H9 (cell line): ENCODE measurements around the gene CCR9. TPM values are rescaled to one million over a fixed set of nuclear protein-coding genes. Genes with fewer than 3 reads are reported as not detected.

ENCODE experiments used
- DNase-seq: peaks from one replicate; pipeline ENCODE4 v3.0.0-alpha.2; 2017
- H2AFZ ChIP-seq: one replicate; pipeline ENCODE4 v1.6.1; 2013; ENCODE audit warnings: mild to moderate bottlenecking, low read length, control low read depth, moderate library complexity
- H2AK5ac ChIP-seq: 2 replicates; pipeline ENCODE4 v1.6.1; 2013; ENCODE audit warnings: low read length, control low read depth, mixed read lengths; ENCODE audit not compliant: insufficient read length
- H2BK120ac ChIP-seq: one replicate; pipeline ENCODE4 v1.6.1; 2013; ENCODE audit warnings: low read depth, mild to moderate bottlenecking, low read length, control low read depth, inconsistent platforms; ENCODE audit not compliant: poor library complexity, severe bottlenecking
- H2BK12ac ChIP-seq: 2 replicates; pipeline ENCODE4 v1.6.1; 2013; ENCODE audit warnings: low read length, control low read depth, mixed read lengths, low read depth; ENCODE audit not compliant: insufficient read length
- H2BK15ac ChIP-seq: 2 replicates; pipeline ENCODE4 v1.6.1; 2013; ENCODE audit warnings: low read depth, low read length, control low read depth
- H2BK20ac ChIP-seq: one replicate; pipeline ENCODE4 v1.6.1; 2013; ENCODE audit warnings: low read depth, mild to moderate bottlenecking, low read length, control low read depth, inconsistent platforms; ENCODE audit not compliant: poor library complexity, severe bottlenecking
- H2BK5ac ChIP-seq: 2 replicates; pipeline ENCODE4 v1.6.1; 2013; ENCODE audit warnings: low read length, control low read depth, mixed read lengths; ENCODE audit not compliant: insufficient read length
- H3K14ac ChIP-seq: 2 replicates; pipeline ENCODE4 v1.6.1; 2013; ENCODE audit warnings: low read length, control low read depth; ENCODE audit not compliant: insufficient read depth
- H3K18ac ChIP-seq: 2 replicates; pipeline ENCODE4 v1.6.1; 2013; ENCODE audit warnings: low read depth, mild to moderate bottlenecking, mixed read lengths, low read length, control low read depth; ENCODE audit not compliant: insufficient read length
- H3K23ac ChIP-seq: 2 replicates; pipeline ENCODE4 v1.6.1; 2013; ENCODE audit warnings: low read length, control low read depth, mixed read lengths, low read depth; ENCODE audit not compliant: insufficient read length
- H3K23me2 ChIP-seq: 2 replicates; pipeline ENCODE4 v1.6.1; 2013; ENCODE audit warnings: low read depth, mild to moderate bottlenecking, mixed read lengths, low read length, control low read depth; ENCODE audit not compliant: insufficient read length, poor library complexity, severe bottlenecking
- H3K27ac ChIP-seq: 2 replicates; pipeline ENCODE4 v1.5.1; 2013; ENCODE audit warnings: low read length, control low read depth, mixed read lengths, low read depth; ENCODE audit not compliant: insufficient read length
- H3K27me3 ChIP-seq: 2 replicates; pipeline ENCODE4 v1.6.1; 2013; ENCODE audit warnings: low read length, control low read depth, inconsistent platforms; ENCODE audit not compliant: insufficient read depth
- H3K4ac ChIP-seq: 2 replicates; pipeline ENCODE4 v1.6.1; 2013; ENCODE audit warnings: low read depth, mild to moderate bottlenecking, control low read depth, inconsistent platforms, low read length, moderate library complexity
- H3K4me1 ChIP-seq: 2 replicates; pipeline ENCODE4 v1.6.1; 2013; ENCODE audit warnings: low read length, control low read depth, inconsistent platforms; ENCODE audit not compliant: insufficient read depth
- H3K4me2 ChIP-seq: 2 replicates; pipeline ENCODE4 v1.6.1; 2013; ENCODE audit warnings: low read length, control low read depth, mixed read lengths; ENCODE audit not compliant: insufficient read length, insufficient read depth
- H3K56ac ChIP-seq: 2 replicates; pipeline ENCODE4 v1.6.1; 2013; ENCODE audit warnings: low read depth, mild to moderate bottlenecking, mixed read lengths, low read length, control low read depth; ENCODE audit not compliant: insufficient read length
- H3K79me1 ChIP-seq: 2 replicates; pipeline ENCODE4 v1.6.1; 2013; ENCODE audit warnings: low read depth, mild to moderate bottlenecking, moderate library complexity, low read length, control low read depth, inconsistent platforms; ENCODE audit not compliant: insufficient read depth, poor library complexity, severe bottlenecking
- H3K79me2 ChIP-seq: 2 replicates; pipeline ENCODE4 v1.6.1; 2013; ENCODE audit warnings: low read length, control low read depth, inconsistent platforms; ENCODE audit not compliant: insufficient read depth
- H3K9ac ChIP-seq: 2 replicates; pipeline ENCODE4 v1.6.1; 2013; ENCODE audit warnings: low read length, control low read depth, mixed read lengths; ENCODE audit not compliant: insufficient read length; ENCODE audit errors: extremely low read depth
- H3K9me3 ChIP-seq: one replicate; pipeline ENCODE4 v1.6.1; 2013; ENCODE audit warnings: low read depth, low read length, inconsistent platforms; ENCODE audit not compliant: control insufficient read depth
- H3T11ph ChIP-seq: one replicate; pipeline ENCODE4 v1.6.1; 2013; ENCODE audit warnings: mild to moderate bottlenecking, low read length, control low read depth, inconsistent platforms
- H4K20me1 ChIP-seq: one replicate; pipeline ENCODE4 v1.6.1; 2013; ENCODE audit not compliant: control insufficient read depth, insufficient read length, insufficient read depth
- H4K5ac ChIP-seq: 2 replicates; pipeline ENCODE4 v1.6.1; 2013; ENCODE audit warnings: low read depth, mild to moderate bottlenecking, mixed read lengths, low read length, control low read depth; ENCODE audit not compliant: insufficient read length
- H4K8ac ChIP-seq: replicated peaks from 2 replicates; pipeline ENCODE4 v1.6.1; 2013; ENCODE audit warnings: low read length, control low read depth, mixed read lengths, low read depth; ENCODE audit not compliant: insufficient read length
- H4K91ac ChIP-seq: 2 replicates; pipeline ENCODE4 v1.6.1; 2013; ENCODE audit warnings: low read depth, mild to moderate bottlenecking, moderate library complexity, mixed read lengths, low read length, control low read depth; ENCODE audit not compliant: insufficient read length
- H3K27ac Mint-ChIP-seq, 3 experiments: 2 replicates in 2 of 3; 3 replicates in 1 of 3; pipeline ENCODE4 v1.8.0; 2020 to 2021; ENCODE audit warnings: mixed read lengths in 3 of 3, mild to moderate bottlenecking in 1 of 3, moderate library complexity in 1 of 3
- H3K27me3 Mint-ChIP-seq: 2 replicates; pipeline ENCODE4 v1.8.0; 2021; ENCODE audit warnings: low read depth, mild to moderate bottlenecking, moderate library complexity, mixed read lengths
- H3K36me3 Mint-ChIP-seq, 3 experiments: 2 replicates in 2 of 3; 3 replicates in 1 of 3; pipeline ENCODE4 v1.8.0; 2020 to 2021; ENCODE audit warnings: low read depth in 3 of 3, mixed read lengths in 3 of 3; ENCODE audit not compliant: insufficient read depth in 1 of 3
- H3K4me1 Mint-ChIP-seq, 2 experiments: 2 replicates each; pipeline ENCODE4 v1.8.0; 2020; ENCODE audit warnings: mixed read lengths in 2 of 2
- H3K4me3 Mint-ChIP-seq, 2 experiments: 2 replicates in 1 of 2; 3 replicates in 1 of 2; pipeline ENCODE4 v1.8.0; 2020 to 2021; ENCODE audit warnings: mild to moderate bottlenecking in 2 of 2, mixed read lengths in 2 of 2, moderate library complexity in 1 of 2
- H3K9me3 Mint-ChIP-seq, 2 experiments: 2 replicates in 1 of 2; 3 replicates in 1 of 2; pipeline ENCODE4 v1.8.0; 2020; ENCODE audit warnings: mild to moderate bottlenecking in 2 of 2, mixed read lengths in 2 of 2, moderate library complexity in 1 of 2
- WGBS: extraction: QIAGEN DNeasy Blood & Tissue Kit; methylation state at CpG from one replicate; pipeline ENCODE4 v1.1.7; 2013; ENCODE audit warnings: missing lambda C conversion rate, low lambda C conversion rate, mixed read lengths; ENCODE audit not compliant: insufficient read length; ENCODE audit errors: extremely low coverage; 5-methylcytosine and 5-hydroxymethylcytosine counted together
- total RNA-seq: library from RNA; stranded (reverse); gene quantifications from 2 replicates; pipeline ENCODE4 v1.2.1, GENCODE V29; 2021
- TF ChIP-seq, protein P1 (sequence below): fragments of 200-600 bp; sonication (generic); conservative IDR thresholded peaks from 3 replicates; pipeline ENCODE4 v1.8.0; 2021; ENCODE audit warnings: antibody characterized with exemption, mild to moderate bottlenecking

The CCR9 gene
- total RNA-seq, 1 experiment from 2014 or later, result not detected

DNA sequence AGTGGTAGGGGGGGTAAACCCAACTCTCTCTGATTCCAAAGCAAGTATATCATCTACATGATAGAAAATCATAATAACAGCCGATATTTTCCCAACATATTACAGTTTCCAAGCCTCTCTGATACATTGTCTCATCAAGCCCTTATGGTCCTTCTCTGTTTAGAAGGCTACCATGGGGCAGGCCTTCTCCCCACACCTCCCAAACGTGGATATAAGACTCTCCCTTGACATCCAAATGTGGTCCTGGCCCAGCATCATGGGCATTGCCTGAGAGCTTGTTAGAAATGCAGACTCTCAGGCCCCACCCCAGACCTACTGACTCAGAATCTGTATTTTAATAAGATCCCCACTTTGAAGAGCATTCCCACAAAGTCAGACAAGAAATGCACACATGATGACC is 17.7 kb upstream of the CCR9 start:
- no peaks in the 10 kb centered on the region for H3K36me3 Mint-ChIP-seq
- Histone ChIP-seq H3K23me2 (no peaks in the 10 kb centered on the region), H4K20me1 (no peaks in the 10 kb centered on the region), H2BK20ac (no peak overlapping the region), H3K27me3 (no peaks in the 10 kb centered on the region), H2BK12ac (no peak overlapping the region), H2BK15ac (no peak overlapping the region), H3K56ac (no peak overlapping the region), H3K14ac (no peak overlapping the region; the same call in 1 of the 2 replicates), H3K9me3 (peaks cover 2% of the 10 kb centered on the region), H4K8ac (no peak overlapping the region), H3K4me1 (no peaks in the 10 kb centered on the region), H4K91ac (no peak overlapping the region), H3K79me1 (no peaks in the 10 kb centered on the region), H4K5ac (no peak overlapping the region), H2AK5ac (no peak overlapping the region), H3K23ac (no peak overlapping the region), H3K18ac (no peak overlapping the region), H3T11ph (no peak overlapping the region), H2BK120ac (no peak overlapping the region), H3K27ac (no peak overlapping the region), H2AFZ (no peak overlapping the region), H2BK5ac (no peak overlapping the region), H3K4ac (no peak overlapping the region), H3K4me2 (no peak overlapping the region), H3K9ac (no peak overlapping the region), H3K79me2 (no peaks in the 10 kb centered on the region)
- H3K27me3 Mint-ChIP-seq, result peaks cover 10% of the 10 kb centered on the region
- DNase-seq, result no peak
- peaks cover under 1 to 1% of the 10 kb centered on the region in 2 experiments; a peak in 1 of 5 replicates for H3K9me3 Mint-ChIP-seq
- no peak overlapping the region for H3K4me3 Mint-ChIP-seq
- H3K27ac Mint-ChIP-seq, result no peak overlapping the region
- TF ChIP-seq, protein P1, sequence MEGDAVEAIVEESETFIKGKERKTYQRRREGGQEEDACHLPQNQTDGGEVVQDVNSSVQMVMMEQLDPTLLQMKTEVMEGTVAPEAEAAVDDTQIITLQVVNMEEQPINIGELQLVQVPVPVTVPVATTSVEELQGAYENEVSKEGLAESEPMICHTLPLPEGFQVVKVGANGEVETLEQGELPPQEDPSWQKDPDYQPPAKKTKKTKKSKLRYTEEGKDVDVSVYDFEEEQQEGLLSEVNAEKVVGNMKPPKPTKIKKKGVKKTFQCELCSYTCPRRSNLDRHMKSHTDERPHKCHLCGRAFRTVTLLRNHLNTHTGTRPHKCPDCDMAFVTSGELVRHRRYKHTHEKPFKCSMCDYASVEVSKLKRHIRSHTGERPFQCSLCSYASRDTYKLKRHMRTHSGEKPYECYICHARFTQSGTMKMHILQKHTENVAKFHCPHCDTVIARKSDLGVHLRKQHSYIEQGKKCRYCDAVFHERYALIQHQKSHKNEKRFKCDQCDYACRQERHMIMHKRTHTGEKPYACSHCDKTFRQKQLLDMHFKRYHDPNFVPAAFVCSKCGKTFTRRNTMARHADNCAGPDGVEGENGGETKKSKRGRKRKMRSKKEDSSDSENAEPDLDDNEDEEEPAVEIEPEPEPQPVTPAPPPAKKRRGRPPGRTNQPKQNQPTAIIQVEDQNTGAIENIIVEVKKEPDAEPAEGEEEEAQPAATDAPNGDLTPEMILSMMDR, result no peak
- no CpG with 5 or more reads among the region's 2 CpGs for WGBS
- H3K4me1 Mint-ChIP-seq, result peaks cover 14 to 16% of the 10 kb centered on the region in 2 experiments
